ENCODE measurements around the gene CPT2. TPM values are rescaled to one million over a fixed set of nuclear protein-coding genes. Genes with fewer than 3 reads are reported as not detected.

The CPT2 gene
- 10 to 100 TPM; 13.9 to 14.9 TPM for total RNA-seq

DNA sequence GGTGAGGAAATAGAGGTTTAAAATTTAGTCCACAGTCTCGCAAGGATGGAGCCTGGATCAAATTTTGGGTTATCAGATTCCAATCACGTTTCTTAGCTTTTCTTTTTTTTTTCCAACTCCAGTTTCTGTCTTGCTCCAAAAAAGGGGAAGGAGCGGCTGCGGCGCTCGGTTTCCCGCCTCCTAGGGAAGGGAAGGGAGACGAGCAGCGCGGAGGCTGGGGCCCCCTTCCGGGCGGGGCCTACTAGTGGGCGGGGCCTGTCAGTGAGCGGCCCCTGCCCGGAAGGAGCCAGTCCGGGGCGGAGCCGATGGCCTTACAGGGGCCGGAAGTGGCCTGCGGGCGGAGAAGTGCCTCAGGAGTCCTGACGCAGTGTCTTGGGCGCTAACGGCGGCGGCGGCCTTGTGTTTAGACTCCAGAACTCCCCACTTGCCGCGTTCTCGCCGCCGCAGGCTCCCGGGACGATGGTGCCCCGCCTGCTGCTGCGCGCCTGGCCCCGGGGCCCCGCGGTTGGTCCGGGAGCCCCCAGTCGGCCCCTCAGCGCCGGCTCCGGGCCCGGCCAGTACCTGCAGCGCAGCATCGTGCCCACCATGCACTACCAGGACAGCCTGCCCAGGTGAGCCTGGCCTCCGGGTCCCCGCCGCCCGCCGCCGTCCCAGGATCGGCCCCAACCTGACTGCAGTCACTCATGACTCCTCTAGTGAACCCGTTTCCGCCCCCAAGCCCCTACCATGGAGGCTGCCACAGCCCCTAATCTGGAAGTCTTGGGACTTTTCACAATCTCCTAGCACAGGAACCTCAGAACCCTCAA is at the start of gene CPT2:
Gene CPT2 (plus strand): TSS at position 340 of the 806 bp plus-strand sequence. CDS start 120 bp downstream, at position 460.
- peaks cover 26% of the 10 kb centered on the region for H3K4me1 Mint-ChIP-seq
- no peaks in the 10 kb centered on the region for H3K9me3 Mint-ChIP-seq
- H3K4me3 Mint-ChIP-seq = peak within 1 kb of the TSS; percentile 98
- H3K36me3 Mint-ChIP-seq (ENCODE audit: low read depth) = peaks cover 22% of the 10 kb centered on the region
- H3K27ac Mint-ChIP-seq = peak within 1 kb of the TSS; percentile 97
- CTCF ChIA-PET = interaction anchor here (1.2 to 3.2 kb wide), 4 partner anchors 9 to 16 kb away, joined by 5 to 17 read pairs (median 10); no protein-coding TSS in a partner anchor
- peak; percentile 96 for DNase-seq
- POLR2A ChIA-PET = interaction anchor here (1.1 to 2.3 kb wide), 7 partner anchors 15 to 216 kb away, joined by 3 to 17 read pairs (median 7); partner anchors contain the start of gene CZIB
- no peaks in the 10 kb centered on the region for H3K27me3 Mint-ChIP-seq

DNA sequence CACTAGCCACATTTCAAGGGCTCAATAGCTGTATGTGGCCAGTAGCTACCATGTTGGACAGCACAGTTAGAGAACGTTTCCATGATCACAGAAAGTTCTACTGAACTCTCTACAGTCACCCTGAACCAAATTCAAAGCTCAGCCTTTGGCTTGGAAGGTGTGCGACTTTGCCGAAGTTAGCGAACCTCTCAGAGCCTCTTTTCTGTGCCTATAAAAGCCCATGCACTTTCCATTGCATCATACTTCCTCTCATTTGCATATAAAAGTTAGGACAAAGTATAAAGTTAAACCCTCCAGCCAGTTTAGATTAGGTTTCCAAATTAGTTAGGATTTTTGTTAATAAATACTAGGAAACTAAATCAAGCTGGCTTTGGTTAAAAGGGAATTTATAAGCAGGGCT is 49.5 kb upstream of the CPT2 start:
- Mint-ChIP-seq H3K27me3 (peaks cover 2% of the 10 kb centered on the region), H3K36me3 (ENCODE audit: low read depth) (no peaks in the 10 kb centered on the region), H3K4me3 (no peak overlapping the region), H3K4me1 (no peaks in the 10 kb centered on the region), H3K27ac (no peak overlapping the region), H3K9me3 (no peaks in the 10 kb centered on the region)
- ChIA-PET POLR2A (no interaction called here), CTCF (interaction anchor here (0.7 kb wide), 1 partner anchor 18 kb away, joined by 5 read pairs; no protein-coding TSS in a partner anchor)
- no peak for DNase-seq

DNA sequence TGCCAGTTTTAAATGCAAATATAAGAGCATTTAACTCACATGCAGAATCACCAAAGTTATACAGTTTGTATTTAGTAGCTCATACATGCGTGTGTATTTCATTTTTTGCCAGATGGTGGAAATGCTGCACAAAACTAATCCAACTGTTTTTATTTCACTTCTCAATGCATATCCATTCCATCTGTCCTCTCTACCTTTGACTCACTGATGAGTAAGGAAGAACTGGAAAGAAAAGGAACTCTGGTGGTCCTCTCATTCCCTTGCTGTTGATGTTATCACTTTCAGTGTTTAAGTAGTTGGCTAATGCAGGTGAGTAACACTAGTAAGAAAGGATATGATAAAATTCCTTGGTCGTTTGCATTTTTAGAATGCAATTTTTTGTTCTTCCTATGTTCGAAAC is 48.5 kb upstream of the CPT2 start:
- H3K27ac Mint-ChIP-seq = no peak overlapping the region
- H3K4me1 Mint-ChIP-seq = no peaks in the 10 kb centered on the region
- H3K4me3 Mint-ChIP-seq = no peak overlapping the region
- POLR2A ChIA-PET = no interaction called here
- CTCF ChIA-PET = no interaction called here
- H3K9me3 Mint-ChIP-seq = no peaks in the 10 kb centered on the region
- H3K27me3 Mint-ChIP-seq = peaks cover 2% of the 10 kb centered on the region
- H3K36me3 Mint-ChIP-seq (ENCODE audit: low read depth) = no peaks in the 10 kb centered on the region
- DNase-seq = no peak

DNA sequence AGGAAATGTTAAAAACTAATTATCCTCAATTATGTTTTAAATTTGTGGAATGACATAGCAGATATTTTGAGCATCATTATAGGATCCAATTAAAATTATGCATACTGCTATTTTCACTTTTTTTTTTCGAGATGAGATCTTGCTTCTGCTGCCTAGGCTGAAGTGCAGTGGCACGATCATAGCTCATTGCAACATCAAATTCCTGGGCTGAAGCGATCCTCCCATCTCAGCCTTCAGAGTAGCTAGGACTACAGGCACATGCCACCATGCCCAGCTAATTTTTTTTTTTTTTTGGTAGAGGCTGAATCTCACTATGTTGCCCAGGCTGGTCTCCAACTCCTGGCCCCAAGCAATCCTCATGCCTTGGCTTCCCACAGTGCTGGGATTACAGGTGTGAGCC is 42.9 kb upstream of the CPT2 start:
- Mint-ChIP-seq H3K27me3 (peaks cover 7% of the 10 kb centered on the region), H3K36me3 (ENCODE audit: low read depth) (no peaks in the 10 kb centered on the region), H3K27ac (no peak overlapping the region), H3K4me1 (no peaks in the 10 kb centered on the region), H3K4me3 (no peak overlapping the region), H3K9me3 (no peaks in the 10 kb centered on the region)
- no peak for DNase-seq
- POLR2A ChIA-PET = no interaction called here
- CTCF ChIA-PET = interaction anchor here (0.7 to 1.0 kb wide), 2 partner anchors 27 to 32 kb away, joined by 3 read pairs; no protein-coding TSS in a partner anchor

DNA sequence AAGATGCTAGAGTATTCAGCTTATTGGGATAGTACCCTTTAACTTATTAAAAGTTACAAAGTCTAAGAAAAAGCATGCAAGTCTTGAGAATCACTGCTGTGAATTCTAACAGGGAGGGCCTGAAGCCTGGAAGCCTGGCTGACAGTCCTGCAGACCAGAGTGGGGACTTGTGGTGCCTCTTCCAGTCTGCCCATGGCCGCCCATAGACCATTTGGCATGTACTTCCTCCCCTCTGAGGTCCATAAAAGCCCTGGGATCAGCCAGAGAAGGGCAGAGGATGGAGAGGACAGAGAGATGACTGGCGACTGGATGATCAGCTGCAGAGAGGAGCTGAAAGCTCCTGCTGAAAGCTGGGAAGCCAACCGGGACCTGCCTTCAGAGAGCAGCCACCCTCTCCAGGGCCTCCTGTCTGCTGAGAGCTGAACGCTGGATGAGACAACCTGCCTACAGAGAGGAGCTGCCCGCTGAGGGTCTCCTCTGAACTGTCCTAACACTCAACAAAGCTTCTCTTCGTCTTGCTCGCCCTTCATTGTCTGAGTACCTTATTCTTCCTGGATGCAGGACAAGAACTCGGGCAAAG is 41.7 kb upstream of the CPT2 start:
- H3K4me1 Mint-ChIP-seq = no peaks in the 10 kb centered on the region
- DNase-seq = no peak
- no peak overlapping the region for H3K27ac Mint-ChIP-seq
- H3K9me3 Mint-ChIP-seq = no peaks in the 10 kb centered on the region
- no peaks in the 10 kb centered on the region for H3K36me3 Mint-ChIP-seq (ENCODE audit: low read depth)
- H3K27me3 Mint-ChIP-seq = peaks cover 6% of the 10 kb centered on the region
- H3K4me3 Mint-ChIP-seq = no peak overlapping the region
- ChIA-PET POLR2A (no interaction called here), CTCF (interaction anchor here (0.6 to 1.0 kb wide), 2 partner anchors 26 to 1049 kb away, joined by 3 read pairs; no protein-coding TSS in a partner anchor)

DNA sequence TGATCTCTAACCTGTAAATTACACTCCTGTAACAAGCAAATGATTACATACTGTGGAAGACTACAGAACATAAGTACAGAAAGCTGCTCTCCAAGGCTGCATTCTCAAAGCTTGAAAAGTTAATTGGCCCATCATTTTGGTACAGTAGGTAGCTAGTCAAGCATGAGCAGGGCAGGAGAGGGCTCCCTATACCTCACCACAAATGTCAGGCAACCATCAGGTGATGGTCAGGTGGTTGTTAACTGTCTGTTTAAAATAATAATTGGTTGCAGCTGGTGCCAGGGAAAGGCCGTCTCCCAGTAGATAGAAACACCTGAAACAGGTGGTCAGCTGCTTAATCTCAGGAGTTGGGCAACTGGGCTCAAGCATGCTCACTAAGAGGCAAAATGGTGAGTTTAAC is 41.1 kb upstream of the CPT2 start:
- Mint-ChIP-seq H3K36me3 (ENCODE audit: low read depth) (no peaks in the 10 kb centered on the region), H3K4me3 (no peak overlapping the region), H3K4me1 (no peaks in the 10 kb centered on the region), H3K27ac (no peak overlapping the region), H3K9me3 (no peaks in the 10 kb centered on the region), H3K27me3 (peaks cover 6% of the 10 kb centered on the region)
- DNase-seq = no peak
- POLR2A ChIA-PET = no interaction called here
- CTCF ChIA-PET = no interaction called here

DNA sequence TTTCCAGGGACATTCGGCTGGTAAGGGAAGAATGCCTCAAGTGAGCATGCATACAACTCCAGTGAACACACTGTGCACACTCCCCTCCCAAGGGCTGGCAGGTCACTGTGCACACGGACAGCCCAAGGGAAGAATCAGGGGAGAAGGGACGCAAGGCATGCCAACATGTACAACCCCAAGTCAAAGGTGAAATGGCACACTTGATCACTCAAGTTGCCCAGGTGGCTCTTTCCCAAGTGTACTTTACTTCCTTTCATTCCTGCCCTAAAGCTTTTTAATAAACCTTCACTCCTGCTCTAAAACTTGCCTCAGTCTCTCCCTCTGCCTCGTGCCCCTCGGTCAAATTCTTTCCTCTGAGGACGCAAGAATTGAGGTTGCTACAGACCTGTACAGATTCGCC is 40.7 kb upstream of the CPT2 start:
- H3K27me3 Mint-ChIP-seq = peaks cover 6% of the 10 kb centered on the region
- no peak for DNase-seq
- POLR2A ChIA-PET = no interaction called here
- H3K27ac Mint-ChIP-seq = no peak overlapping the region
- H3K36me3 Mint-ChIP-seq (ENCODE audit: low read depth) = no peaks in the 10 kb centered on the region
- CTCF ChIA-PET = no interaction called here
- no peaks in the 10 kb centered on the region for H3K4me1 Mint-ChIP-seq
- no peaks in the 10 kb centered on the region for H3K9me3 Mint-ChIP-seq
- no peak overlapping the region for H3K4me3 Mint-ChIP-seq

DNA sequence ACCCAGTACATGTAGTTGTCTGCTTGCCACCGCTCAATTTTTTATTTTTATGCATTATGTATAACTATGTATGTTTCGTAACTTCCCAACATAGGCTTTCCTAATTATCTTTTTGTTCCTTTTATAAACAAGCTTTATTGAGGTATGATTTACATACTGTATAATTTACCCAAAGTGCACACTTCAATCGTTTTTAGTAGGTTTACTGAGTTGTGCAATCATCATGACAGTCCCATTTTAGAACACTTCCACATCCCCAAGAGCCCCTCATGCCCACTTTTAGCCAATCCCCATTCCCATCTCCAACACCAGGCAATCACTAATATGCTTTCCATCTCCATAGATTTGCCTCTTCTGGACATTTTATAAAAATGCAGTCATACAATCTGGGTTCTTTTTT is 39.8 kb upstream of the CPT2 start:
- Mint-ChIP-seq H3K27me3 (peaks cover 6% of the 10 kb centered on the region), H3K27ac (no peak overlapping the region), H3K36me3 (ENCODE audit: low read depth) (no peaks in the 10 kb centered on the region), H3K4me1 (no peaks in the 10 kb centered on the region), H3K9me3 (no peaks in the 10 kb centered on the region), H3K4me3 (no peak overlapping the region)
- no peak for DNase-seq
- CTCF ChIA-PET = no interaction called here
- POLR2A ChIA-PET = no interaction called here

DNA sequence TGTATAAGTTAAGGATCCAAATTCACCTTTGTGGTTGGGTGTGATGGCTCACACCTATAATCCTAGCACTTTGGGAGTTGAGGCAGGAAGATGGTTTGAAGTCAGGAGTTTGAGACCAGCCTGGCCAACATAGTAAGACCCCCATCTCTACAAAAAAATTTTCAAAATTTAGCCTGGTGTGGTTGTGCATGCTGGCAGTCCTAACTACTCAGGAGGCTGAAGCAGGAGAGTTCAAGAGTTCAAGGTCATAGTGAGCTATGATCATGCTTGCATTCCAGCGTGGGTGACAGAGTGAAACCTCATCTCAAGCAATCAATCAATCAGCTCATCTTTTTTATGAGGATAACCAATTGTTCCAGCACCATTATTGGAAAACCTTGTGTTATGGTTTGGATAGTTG is 37.7 kb upstream of the CPT2 start:
- Mint-ChIP-seq H3K36me3 (ENCODE audit: low read depth) (no peaks in the 10 kb centered on the region), H3K27ac (no peak overlapping the region), H3K4me1 (no peaks in the 10 kb centered on the region), H3K4me3 (no peak overlapping the region), H3K9me3 (no peaks in the 10 kb centered on the region), H3K27me3 (peaks cover 15% of the 10 kb centered on the region)
- POLR2A ChIA-PET = no interaction called here
- CTCF ChIA-PET = interaction anchor here (0.7 kb wide), 1 partner anchor 1065 kb away, joined by 3 read pairs; no protein-coding TSS in a partner anchor
- no peak for DNase-seq

DNA sequence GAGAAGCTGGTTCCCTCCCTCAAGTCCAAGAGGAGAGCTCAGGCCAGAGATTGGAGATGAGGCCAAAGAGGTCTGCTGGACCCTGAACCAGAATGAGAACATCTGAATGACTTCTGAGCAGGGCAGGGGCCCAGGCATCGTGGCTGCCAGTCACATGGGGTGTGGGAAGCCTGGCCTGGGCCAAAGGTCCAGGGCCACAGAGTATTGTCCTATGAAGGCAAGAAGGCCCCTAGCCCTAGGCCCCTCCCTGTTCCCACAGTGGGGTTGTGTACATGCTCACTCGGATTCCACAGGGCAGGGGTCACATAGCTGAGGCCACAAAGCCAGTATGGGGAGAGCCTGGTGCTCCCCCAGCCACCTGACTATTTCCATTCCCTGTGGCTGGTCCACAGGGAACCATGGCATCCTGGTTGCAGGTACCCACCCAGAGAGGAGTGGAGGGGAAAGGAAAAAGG is 35.7 kb upstream of the CPT2 start:
- Mint-ChIP-seq H3K4me1 (no peaks in the 10 kb centered on the region), H3K4me3 (no peak overlapping the region)

DNA sequence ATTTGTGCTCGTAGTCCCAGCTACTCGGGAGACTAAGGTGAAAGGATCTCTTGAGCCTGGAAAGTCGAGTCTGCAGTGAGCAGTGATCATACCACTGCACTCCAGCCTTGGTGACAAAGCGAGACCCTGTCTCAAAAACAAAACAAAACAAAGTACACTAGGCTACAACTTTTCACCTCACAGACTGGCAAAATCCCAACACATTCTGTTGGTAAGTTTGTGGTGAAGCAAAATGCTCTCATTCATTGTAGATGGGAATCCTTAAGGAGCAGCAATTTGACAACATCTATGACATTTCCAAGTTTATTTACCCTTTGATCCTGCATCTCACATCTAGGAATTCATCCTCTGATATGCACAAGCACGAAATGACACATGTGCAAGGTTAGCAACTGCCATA is 34.0 kb upstream of the CPT2 start:
- POLR2A ChIA-PET = no interaction called here
- Mint-ChIP-seq H3K9me3 (no peaks in the 10 kb centered on the region), H3K4me3 (no peak overlapping the region)

More for the DNA sequence above, 35.7 kb upstream of the CPT2 start:
- DNase-seq = no peak
- Mint-ChIP-seq H3K9me3 (no peaks in the 10 kb centered on the region), H3K27ac (no peak overlapping the region), H3K27me3 (peaks cover 18% of the 10 kb centered on the region), H3K36me3 (ENCODE audit: low read depth) (no peaks in the 10 kb centered on the region)
- CTCF ChIA-PET = no interaction called here
- POLR2A ChIA-PET = no interaction called here

DNA sequence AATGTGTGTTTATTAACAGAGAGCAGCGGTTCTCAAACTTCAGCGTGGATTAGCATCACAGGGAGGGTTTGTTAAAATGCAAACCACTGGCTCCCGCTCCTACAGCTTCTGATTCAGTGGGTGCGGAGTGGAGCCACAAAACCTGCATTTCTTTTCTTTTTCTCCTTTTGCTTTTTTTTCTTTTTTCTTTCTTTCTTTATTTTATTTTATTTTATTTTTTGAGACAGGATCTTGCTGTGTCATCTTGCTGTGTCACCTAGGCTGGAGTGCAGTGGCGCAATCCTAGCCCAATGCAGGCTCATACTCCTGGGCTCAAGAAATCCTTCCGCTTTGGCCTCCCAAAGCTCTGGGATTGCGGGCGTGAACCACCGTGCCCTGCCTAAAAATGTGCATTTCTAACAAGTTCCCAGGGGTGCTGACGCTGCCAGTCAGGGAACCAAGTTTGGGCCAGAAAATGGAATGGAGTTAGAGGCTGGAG is 33.3 kb upstream of the CPT2 start:
- H3K4me3 Mint-ChIP-seq = no peak overlapping the region
- H3K27ac Mint-ChIP-seq = no peak overlapping the region
- DNase-seq = no peak
- H3K4me1 Mint-ChIP-seq = no peaks in the 10 kb centered on the region
- POLR2A ChIA-PET = no interaction called here
- CTCF ChIA-PET = no interaction called here
- H3K9me3 Mint-ChIP-seq = no peaks in the 10 kb centered on the region
- H3K36me3 Mint-ChIP-seq (ENCODE audit: low read depth) = no peaks in the 10 kb centered on the region
- H3K27me3 Mint-ChIP-seq = peaks cover 18% of the 10 kb centered on the region

More for the DNA sequence above, 34.0 kb upstream of the CPT2 start:
- Mint-ChIP-seq H3K36me3 (ENCODE audit: low read depth) (no peaks in the 10 kb centered on the region), H3K27me3 (peaks cover 19% of the 10 kb centered on the region), H3K4me1 (no peaks in the 10 kb centered on the region), H3K27ac (no peak overlapping the region)
- DNase-seq = no peak
- CTCF ChIA-PET = no interaction called here

DNA sequence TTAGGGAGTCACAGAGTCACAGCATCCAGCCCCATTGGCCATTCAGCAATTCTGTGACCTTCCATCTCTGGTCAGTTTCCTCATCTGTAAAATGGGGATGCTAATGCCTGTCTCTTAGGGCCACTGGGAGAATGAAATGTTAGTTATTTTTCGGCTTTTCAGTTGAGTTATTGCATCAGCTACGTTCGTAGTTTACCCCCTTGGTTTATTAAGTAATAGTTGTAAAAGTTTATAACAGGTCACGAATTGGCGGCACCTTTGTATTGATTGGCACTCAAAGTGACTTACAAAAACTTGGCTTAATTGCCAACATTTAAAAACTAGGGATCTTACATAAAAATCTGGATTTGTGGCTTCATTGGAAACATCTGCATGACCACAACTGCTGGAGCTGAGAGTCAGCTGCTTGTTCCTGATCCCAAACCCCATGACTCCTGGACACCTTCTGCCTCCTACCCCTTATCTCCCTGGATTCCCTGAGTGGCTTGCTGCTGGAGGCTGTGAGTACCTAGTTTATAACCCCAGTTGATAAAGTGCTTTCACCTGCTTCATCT is 31.1 kb upstream of the CPT2 start:
- DNase-seq = no peak
- H3K9me3 Mint-ChIP-seq = no peaks in the 10 kb centered on the region
- CTCF ChIA-PET = no interaction called here
- H3K4me1 Mint-ChIP-seq = no peaks in the 10 kb centered on the region
- no peak overlapping the region for H3K27ac Mint-ChIP-seq
- POLR2A ChIA-PET = no interaction called here
- no peak overlapping the region for H3K4me3 Mint-ChIP-seq
- H3K27me3 Mint-ChIP-seq = peaks cover 18% of the 10 kb centered on the region
- H3K36me3 Mint-ChIP-seq (ENCODE audit: low read depth) = no peaks in the 10 kb centered on the region
